Mesendoderm (in vitro differentiated cells): Measurements from ENCODE around the gene RASSF3.

Source experiments
- DNase-seq: peaks from one replicate; pipeline ENCODE4 v3.0.0; 2013
- H2AK5ac ChIP-seq: 2 replicates; pipeline ENCODE4 v1.6.1; 2013; ENCODE audit warnings: low read length, inconsistent platforms
- H2BK120ac ChIP-seq: 2 replicates; pipeline ENCODE4 v1.6.1; 2013; ENCODE audit warnings: low read depth, mild to moderate bottlenecking, low read length, moderate library complexity, mixed read lengths
- H2BK15ac ChIP-seq: replicated peaks from 2 replicates; pipeline ENCODE4 v1.6.1; 2013; ENCODE audit warnings: low read depth, mild to moderate bottlenecking, moderate library complexity
- H2BK5ac ChIP-seq: 2 replicates; pipeline ENCODE4 v1.6.1; 2013; ENCODE audit warnings: low read length, inconsistent platforms
- H3K18ac ChIP-seq: 2 replicates; pipeline ENCODE4 v1.6.1; 2013; ENCODE audit warnings: mild to moderate bottlenecking, low read length, mixed read lengths
- H3K23ac ChIP-seq: one replicate; pipeline ENCODE4 v1.6.1; 2013; ENCODE audit warnings: low read length
- H3K27ac ChIP-seq: 2 replicates; pipeline ENCODE4 v1.5.1; 2013; ENCODE audit warnings: low read depth, mild to moderate bottlenecking, inconsistent platforms, low read length, moderate library complexity
- H3K27me3 ChIP-seq: 2 replicates; pipeline ENCODE4 v1.6.1; 2013; ENCODE audit warnings: low read length, control low read depth, mild to moderate bottlenecking, inconsistent platforms; ENCODE audit not compliant: insufficient read depth, poor library complexity
- H3K36me3 ChIP-seq: 2 replicates; pipeline ENCODE4 v1.6.1; 2013; ENCODE audit warnings: low read length, inconsistent platforms; ENCODE audit not compliant: control insufficient read depth, insufficient read depth
- H3K4ac ChIP-seq: one replicate; pipeline ENCODE4 v1.6.1; 2013; ENCODE audit warnings: low read depth, mild to moderate bottlenecking, low read length, moderate library complexity
- H3K4me1 ChIP-seq: 2 replicates; pipeline ENCODE4 v1.6.1; 2013; ENCODE audit warnings: low read depth, low read length, inconsistent platforms; ENCODE audit not compliant: control insufficient read depth
- H3K4me2 ChIP-seq: 2 replicates; pipeline ENCODE4 v1.6.1; 2013; ENCODE audit warnings: low read length
- H3K4me3 ChIP-seq: 2 replicates; pipeline ENCODE4 v1.5.1; 2013; ENCODE audit warnings: mild to moderate bottlenecking, low read length
- H3K56ac ChIP-seq: one replicate; pipeline ENCODE4 v1.6.1; 2013; ENCODE audit warnings: low read length
- H3K79me1 ChIP-seq: 2 replicates; pipeline ENCODE4 v1.6.1; 2013; ENCODE audit warnings: low read length, inconsistent platforms
- H3K79me2 ChIP-seq: 2 replicates; pipeline ENCODE4 v1.6.1; 2013; ENCODE audit warnings: mild to moderate bottlenecking, low read length; ENCODE audit not compliant: control insufficient read depth, insufficient read depth
- H3K9ac ChIP-seq: 2 replicates; pipeline ENCODE4 v1.6.1; 2013; ENCODE audit warnings: low read length, inconsistent platforms
- H4K5ac ChIP-seq: one replicate; pipeline ENCODE4 v1.6.1; 2013; ENCODE audit warnings: low read length
- H4K8ac ChIP-seq: one replicate; pipeline ENCODE4 v1.6.1; 2013; ENCODE audit warnings: low read depth, mild to moderate bottlenecking, control low read depth, low read length, moderate library complexity
- WGBS: extraction: QIAGEN DNeasy Blood & Tissue Kit; methylation state at CpG from one replicate; pipeline ENCODE4 v1.1.7; 2013; ENCODE audit warnings: low lambda C conversion rate, missing lambda C conversion rate; ENCODE audit not compliant: insufficient coverage; ENCODE audit errors: extremely low coverage; 5-methylcytosine and 5-hydroxymethylcytosine counted together

RASSF3 gene

GRCh38 chr12:64731683-64732082 lies 121.4 kb downstream of the RASSF3 start:
- Histone ChIP-seq H3K4me3 (no peak overlapping the region), H2BK5ac (no peak overlapping the region), H3K79me1 (no peaks in the 10 kb centered on the region), H3K4me1 (peaks cover 7% of the 10 kb centered on the region), H4K5ac (no peak overlapping the region), H2AK5ac (no peak overlapping the region), H3K56ac (no peak overlapping the region), H3K79me2 (no peaks in the 10 kb centered on the region), H3K4ac (no peak overlapping the region), H3K18ac (no peak overlapping the region), H3K36me3 (peaks cover 2% of the 10 kb centered on the region), H3K9ac (no peak overlapping the region), H3K4me2 (no peak overlapping the region), H4K8ac (no peak overlapping the region), H2BK15ac (no peak overlapping the region), H3K27me3 (no peaks in the 10 kb centered on the region), H2BK120ac (no peak overlapping the region), H3K27ac (no peak overlapping the region), H3K23ac (no peak overlapping the region)
- DNase-seq: no peak
- WGBS: no CpG with 5 or more reads among the region's 4 CpGs

- no peak overlapping the region for H3K27ac ChIP-seq
- no peak overlapping the region for H4K8ac ChIP-seq
- H3K9ac ChIP-seq: no peak overlapping the region
- no peak overlapping the region for H3K4me3 ChIP-seq
- H3K18ac ChIP-seq: no peak overlapping the region
- WGBS: no CpG with 5 or more reads among the region's 4 CpGs
- H3K4me2 ChIP-seq: no peak overlapping the region
- no peaks in the 10 kb centered on the region for H3K27me3 ChIP-seq
- DNase-seq: no peak
- H3K23ac ChIP-seq: no peak overlapping the region
- H4K5ac ChIP-seq: no peak overlapping the region
- no peak overlapping the region for H2BK120ac ChIP-seq
- no peak overlapping the region for H3K4ac ChIP-seq
- no peak overlapping the region for H3K56ac ChIP-seq
- peaks cover 4% of the 10 kb centered on the region for H3K36me3 ChIP-seq
- peaks cover 7% of the 10 kb centered on the region for H3K4me1 ChIP-seq
- H3K79me1 ChIP-seq: no peaks in the 10 kb centered on the region
- H2BK5ac ChIP-seq: no peak overlapping the region
- no peaks in the 10 kb centered on the region for H3K79me2 ChIP-seq
- H2AK5ac ChIP-seq: no peak overlapping the region
- H2BK15ac ChIP-seq: no peak overlapping the region
These were observed 123.6 kb downstream of the RASSF3 start for GRCh38 chr12:64733857-64734256.

- Histone ChIP-seq H2BK15ac (no peak overlapping the region), H3K36me3 (peaks cover 4% of the 10 kb centered on the region)
- DNase-seq: no peak
These were observed 125.1 kb downstream of the RASSF3 start for GRCh38 chr12:64735442-64735841.

GRCh38 chr12:64736771-64737170 lies 126.5 kb downstream of the RASSF3 start:
- Histone ChIP-seq H3K79me2 (no peaks in the 10 kb centered on the region), H3K56ac (no peak overlapping the region), H2BK5ac (no peak overlapping the region), H3K18ac (no peak overlapping the region), H3K27me3 (no peaks in the 10 kb centered on the region), H3K36me3 (peaks cover 4% of the 10 kb centered on the region), H3K4me2 (no peak overlapping the region), H3K9ac (no peak overlapping the region), H4K8ac (no peak overlapping the region), H3K4ac (no peak overlapping the region), H2BK15ac (no peak overlapping the region), H3K23ac (no peak overlapping the region), H3K4me1 (no peaks in the 10 kb centered on the region), H2BK120ac (no peak overlapping the region), H3K79me1 (no peaks in the 10 kb centered on the region), H3K27ac (no peak overlapping the region), H2AK5ac (no peak overlapping the region), H4K5ac (no peak overlapping the region), H3K4me3 (no peak overlapping the region)
- DNase-seq: no peak
- WGBS: no CpG with 5 or more reads among the region's 1 CpG

More at GRCh38 chr12:64735442-64735841, 125.1 kb downstream of the RASSF3 start:
- H3K56ac ChIP-seq: no peak overlapping the region
- peaks cover 4% of the 10 kb centered on the region for H3K4me1 ChIP-seq
- no peak overlapping the region for H4K5ac ChIP-seq
- no peak overlapping the region for H2AK5ac ChIP-seq
- no peak overlapping the region for H2BK5ac ChIP-seq
- no peak overlapping the region for H2BK120ac ChIP-seq
- no peaks in the 10 kb centered on the region for H3K79me1 ChIP-seq
- no peak overlapping the region for H3K23ac ChIP-seq
- no peak overlapping the region for H3K18ac ChIP-seq
- no peaks in the 10 kb centered on the region for H3K79me2 ChIP-seq
- H3K27me3 ChIP-seq: no peaks in the 10 kb centered on the region
- H3K4ac ChIP-seq: no peak overlapping the region
- H3K27ac ChIP-seq: no peak overlapping the region
- H3K9ac ChIP-seq: no peak overlapping the region
- H4K8ac ChIP-seq: no peak overlapping the region
- no peak overlapping the region for H3K4me3 ChIP-seq
- no peak overlapping the region for H3K4me2 ChIP-seq

GRCh38 chr12:64737539-64737938 lies 127.2 kb downstream of the RASSF3 start:
- Histone ChIP-seq H3K36me3 (peaks cover 6% of the 10 kb centered on the region), H3K18ac (no peak overlapping the region)

GRCh38 chr12:64739778-64740177 lies 129.5 kb downstream of the RASSF3 start:
- Histone ChIP-seq H3K79me2 (no peaks in the 10 kb centered on the region), H3K79me1 (no peaks in the 10 kb centered on the region), H3K4me1 (no peaks in the 10 kb centered on the region), H3K23ac (no peak overlapping the region), H3K27ac (no peak overlapping the region), H4K5ac (no peak overlapping the region), H2BK15ac (no peak overlapping the region), H3K4me2 (no peak overlapping the region), H4K8ac (no peak overlapping the region), H3K9ac (no peak overlapping the region), H3K36me3 (peaks cover 6% of the 10 kb centered on the region), H2BK5ac (no peak overlapping the region), H3K56ac (no peak overlapping the region), H3K27me3 (no peaks in the 10 kb centered on the region), H3K18ac (no peak overlapping the region), H3K4me3 (no peak overlapping the region), H2AK5ac (no peak overlapping the region), H3K4ac (no peak overlapping the region), H2BK120ac (no peak overlapping the region)
- no peak for DNase-seq
- no CpG with 5 or more reads among the region's 2 CpGs for WGBS

More at GRCh38 chr12:64737539-64737938, 127.2 kb downstream of the RASSF3 start:
- H3K27me3 ChIP-seq: no peaks in the 10 kb centered on the region
- H4K5ac ChIP-seq: no peak overlapping the region
- H3K79me1 ChIP-seq: no peaks in the 10 kb centered on the region
- no peaks in the 10 kb centered on the region for H3K4me1 ChIP-seq
- no CpG with 5 or more reads among the region's 1 CpG for WGBS
- no peak overlapping the region for H3K27ac ChIP-seq
- no peak overlapping the region for H4K8ac ChIP-seq
- DNase-seq: peak; percentile 68
- H3K4me3 ChIP-seq: no peak overlapping the region
- no peak overlapping the region for H2AK5ac ChIP-seq
- no peak overlapping the region for H3K23ac ChIP-seq
- H3K4me2 ChIP-seq: no peak overlapping the region
- no peaks in the 10 kb centered on the region for H3K79me2 ChIP-seq
- H2BK15ac ChIP-seq: no peak overlapping the region
- H2BK120ac ChIP-seq: no peak overlapping the region
- no peak overlapping the region for H3K4ac ChIP-seq
- no peak overlapping the region for H3K56ac ChIP-seq
- H2BK5ac ChIP-seq: no peak overlapping the region
- H3K9ac ChIP-seq: no peak overlapping the region
